HL-60 (cell line): Measurements from ENCODE around the gene USH2A.

Experiments
- DNase-seq, 2 experiments: peaks; one replicate each; pipeline ENCODE4 v3.0.0-alpha.2; 2010 to 2020; ENCODE audit warnings: low read depth in 1 of 2, low spot score in 1 of 2
- H3K27ac ChIP-seq: fragments of 250-450 bp; sonication (Bioruptor Pico); replicated peaks from 2 replicates; pipeline ENCODE4 v1.5.1; 2020; ENCODE audit warnings: mild to moderate bottlenecking, moderate library complexity
- H3K27me3 ChIP-seq: fragments of 250-450 bp; sonication (Bioruptor Pico); 2 replicates; pipeline ENCODE4 v1.5.1; 2021; ENCODE audit warnings: mild to moderate bottlenecking, moderate library complexity; ENCODE audit not compliant: insufficient read depth, poor library complexity, severe bottlenecking
- H3K4me3 ChIP-seq: replicated peaks from 2 replicates; pipeline ENCODE4 v1.5.1; 2011; ENCODE audit warnings: mild to moderate bottlenecking, control low read depth, low read length; ENCODE audit not compliant: insufficient read depth
- GABPA ChIP-seq: IDR thresholded peaks from 2 replicates; pipeline ENCODE4 v1.6.1; 2012; ENCODE audit warnings: low read depth
- POLR2AphosphoS5 ChIP-seq: IDR thresholded peaks from 2 replicates; pipeline ENCODE4 v1.6.1; 2012; ENCODE audit warnings: low read depth
- SPI1 ChIP-seq: IDR thresholded peaks from 2 replicates; pipeline ENCODE4 v1.6.1; 2012; ENCODE audit warnings: low read depth, mild to moderate bottlenecking, borderline replicate concordance
- TF ChIP-seq, protein P1 (sequence below): IDR thresholded peaks from one replicate; pipeline ENCODE4 v1.5.1; 2011; ENCODE audit warnings: low read length, control low read depth, inconsistent platforms; ENCODE audit not compliant: insufficient read depth
- TF ChIP-seq, protein P2 (sequence below): IDR thresholded peaks from 2 replicates; pipeline ENCODE4 v1.6.1; 2012; ENCODE audit warnings: low read depth; ENCODE audit not compliant: insufficient replicate concordance

USH2A gene

GRCh38 chr1:215739025-215739424 lies 684.2 kb downstream of the USH2A start:
- DNase-seq = no peak
- H3K27ac ChIP-seq = no peak overlapping the region
- TF ChIP-seq, protein P1, sequence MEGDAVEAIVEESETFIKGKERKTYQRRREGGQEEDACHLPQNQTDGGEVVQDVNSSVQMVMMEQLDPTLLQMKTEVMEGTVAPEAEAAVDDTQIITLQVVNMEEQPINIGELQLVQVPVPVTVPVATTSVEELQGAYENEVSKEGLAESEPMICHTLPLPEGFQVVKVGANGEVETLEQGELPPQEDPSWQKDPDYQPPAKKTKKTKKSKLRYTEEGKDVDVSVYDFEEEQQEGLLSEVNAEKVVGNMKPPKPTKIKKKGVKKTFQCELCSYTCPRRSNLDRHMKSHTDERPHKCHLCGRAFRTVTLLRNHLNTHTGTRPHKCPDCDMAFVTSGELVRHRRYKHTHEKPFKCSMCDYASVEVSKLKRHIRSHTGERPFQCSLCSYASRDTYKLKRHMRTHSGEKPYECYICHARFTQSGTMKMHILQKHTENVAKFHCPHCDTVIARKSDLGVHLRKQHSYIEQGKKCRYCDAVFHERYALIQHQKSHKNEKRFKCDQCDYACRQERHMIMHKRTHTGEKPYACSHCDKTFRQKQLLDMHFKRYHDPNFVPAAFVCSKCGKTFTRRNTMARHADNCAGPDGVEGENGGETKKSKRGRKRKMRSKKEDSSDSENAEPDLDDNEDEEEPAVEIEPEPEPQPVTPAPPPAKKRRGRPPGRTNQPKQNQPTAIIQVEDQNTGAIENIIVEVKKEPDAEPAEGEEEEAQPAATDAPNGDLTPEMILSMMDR = no peak
- no peak for TF ChIP-seq POLR2AphosphoS5
- TF ChIP-seq, protein P2, sequence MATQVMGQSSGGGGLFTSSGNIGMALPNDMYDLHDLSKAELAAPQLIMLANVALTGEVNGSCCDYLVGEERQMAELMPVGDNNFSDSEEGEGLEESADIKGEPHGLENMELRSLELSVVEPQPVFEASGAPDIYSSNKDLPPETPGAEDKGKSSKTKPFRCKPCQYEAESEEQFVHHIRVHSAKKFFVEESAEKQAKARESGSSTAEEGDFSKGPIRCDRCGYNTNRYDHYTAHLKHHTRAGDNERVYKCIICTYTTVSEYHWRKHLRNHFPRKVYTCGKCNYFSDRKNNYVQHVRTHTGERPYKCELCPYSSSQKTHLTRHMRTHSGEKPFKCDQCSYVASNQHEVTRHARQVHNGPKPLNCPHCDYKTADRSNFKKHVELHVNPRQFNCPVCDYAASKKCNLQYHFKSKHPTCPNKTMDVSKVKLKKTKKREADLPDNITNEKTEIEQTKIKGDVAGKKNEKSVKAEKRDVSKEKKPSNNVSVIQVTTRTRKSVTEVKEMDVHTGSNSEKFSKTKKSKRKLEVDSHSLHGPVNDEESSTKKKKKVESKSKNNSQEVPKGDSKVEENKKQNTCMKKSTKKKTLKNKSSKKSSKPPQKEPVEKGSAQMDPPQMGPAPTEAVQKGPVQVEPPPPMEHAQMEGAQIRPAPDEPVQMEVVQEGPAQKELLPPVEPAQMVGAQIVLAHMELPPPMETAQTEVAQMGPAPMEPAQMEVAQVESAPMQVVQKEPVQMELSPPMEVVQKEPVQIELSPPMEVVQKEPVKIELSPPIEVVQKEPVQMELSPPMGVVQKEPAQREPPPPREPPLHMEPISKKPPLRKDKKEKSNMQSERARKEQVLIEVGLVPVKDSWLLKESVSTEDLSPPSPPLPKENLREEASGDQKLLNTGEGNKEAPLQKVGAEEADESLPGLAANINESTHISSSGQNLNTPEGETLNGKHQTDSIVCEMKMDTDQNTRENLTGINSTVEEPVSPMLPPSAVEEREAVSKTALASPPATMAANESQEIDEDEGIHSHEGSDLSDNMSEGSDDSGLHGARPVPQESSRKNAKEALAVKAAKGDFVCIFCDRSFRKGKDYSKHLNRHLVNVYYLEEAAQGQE = no peak
- TF ChIP-seq GABPA = no peak
- TF ChIP-seq SPI1 = no peak

DNA sequence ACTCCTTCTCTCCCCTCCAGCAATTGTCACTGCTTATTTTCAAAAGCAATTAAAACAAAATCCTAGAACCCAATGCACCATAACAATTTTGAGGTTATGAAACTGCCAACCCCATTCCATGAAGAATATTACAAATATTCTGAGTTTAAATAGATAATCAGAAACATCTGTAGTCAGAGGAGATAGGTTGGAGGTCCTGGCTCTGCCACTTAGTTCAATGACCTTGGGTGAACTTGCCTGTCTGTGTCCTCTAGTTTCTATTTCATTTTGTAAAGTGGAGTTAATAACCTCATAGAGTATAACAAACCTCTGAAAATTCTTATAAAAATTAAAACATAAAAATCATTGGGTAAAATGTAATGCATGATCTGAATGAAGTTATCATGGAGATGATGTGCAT lies 691.5 kb downstream of the USH2A start:
- H3K4me3 ChIP-seq = no peak overlapping the region
- no peak overlapping the region for H3K27ac ChIP-seq
- no peak for DNase-seq
- TF ChIP-seq GABPA (no peak), POLR2AphosphoS5 (no peak), SPI1 (no peak)
- TF ChIP-seq, protein P2 = no peak
- TF ChIP-seq, protein P1 = no peak
- H3K27me3 ChIP-seq = no peaks in the 10 kb centered on the region

More at GRCh38 chr1:215739025-215739424, 684.2 kb downstream of the USH2A start:
- Histone ChIP-seq H3K27me3 (no peaks in the 10 kb centered on the region), H3K4me3 (no peak overlapping the region)

- H3K4me3 ChIP-seq = no peak overlapping the region
- H3K27me3 ChIP-seq = no peaks in the 10 kb centered on the region
- TF ChIP-seq SPI1 = no peak
- no peak for TF ChIP-seq GABPA
- TF ChIP-seq, protein P1 = no peak
- no peak for TF ChIP-seq POLR2AphosphoS5
- TF ChIP-seq, protein P2 = no peak
- no peak for DNase-seq
- no peak overlapping the region for H3K27ac ChIP-seq
Observed at GRCh38 chr1:215730600-215730999, 692.6 kb downstream of the USH2A start.
